Colon (tissue), 2 donors: Measurements from ENCODE around the gene HMX3.
A peak's percentile ranks its signal among the peaks of the same experiment; 100 is the strongest.
"Not testable (repeated sequence)": the region's sequence is repeated elsewhere in the genome, so short reads cannot be mapped to it uniquely, and the experiment has no call there.

Experiments used
- FAIRE-seq: peaks from 2 replicates; lab custom pipeline; 2012; peaks lifted over from hg19 to GRCh38; lab: Jason Lieb, UNC
- donor health status: control.
- donor health status: control.

HMX3 gene

GRCh38 chr10:123148414-123149161, 12.8 kb downstream of the HMX3 start:
- FAIRE-seq = no peak

- FAIRE-seq = no peak
These were observed 13.4 kb downstream of the HMX3 start for GRCh38 chr10:123149162-123149567.

- no peak for FAIRE-seq
These were observed 13.9 kb downstream of the HMX3 start for GRCh38 chr10:123149568-123150270.

- no peak for FAIRE-seq
These were observed 14.7 kb downstream of the HMX3 start for GRCh38 chr10:123150271-123150985.

- no peak for FAIRE-seq
These were observed 15.4 kb downstream of the HMX3 start for GRCh38 chr10:123150986-123151736.

- no peak for FAIRE-seq
These were observed 16.0 kb downstream of the HMX3 start for GRCh38 chr10:123151737-123152135.

- FAIRE-seq = no peak
These were observed 17.8 kb downstream of the HMX3 start for GRCh38 chr10:123153486-123154091.

- FAIRE-seq = peak; percentile 94
These were observed 18.4 kb downstream of the HMX3 start, which contains the start of gene BUB3 for GRCh38 chr10:123154092-123154710. BUB3 (plus strand) TSS chr10:123154402; CDS start chr10:123154918, 516 bp downstream.

GRCh38 chr10:123154711-123155505, 19.1 kb downstream of the HMX3 start:
- FAIRE-seq = no peak

GRCh38 chr10:123156078-123156477, 20.3 kb downstream of the HMX3 start:
- FAIRE-seq = no peak

- no peak for FAIRE-seq
These were observed 21.4 kb downstream of the HMX3 start for GRCh38 chr10:123157210-123157609.

GRCh38 chr10:123158682-123159081, 22.9 kb downstream of the HMX3 start:
- no peak for FAIRE-seq

GRCh38 chr10:123160311-123160980, 24.7 kb downstream of the HMX3 start:
- FAIRE-seq = no peak

- no peak for FAIRE-seq
These were observed 28.5 kb downstream of the HMX3 start for GRCh38 chr10:123164319-123164718.

GRCh38 chr10:123165445-123166072, 29.8 kb downstream of the HMX3 start:
- no peak for FAIRE-seq

- FAIRE-seq = no peak
These were observed 30.8 kb downstream of the HMX3 start for GRCh38 chr10:123166618-123167017.

GRCh38 chr10:123170961-123171360, 35.2 kb downstream of the HMX3 start:
- FAIRE-seq = no peak

- FAIRE-seq = not testable (repeated sequence)
These were observed 35.8 kb downstream of the HMX3 start for GRCh38 chr10:123171616-123172015.
